ENCODE data around the gene SUSD2.

- TF ChIP-seq POLR2AphosphoS5 (IDR thresholded peaks at IDR 0.05) = no peak
- TF ChIP-seq POLR2A (IDR thresholded peaks at IDR 0.05) = no peak
Measured at GRCh38 chr22:24219750-24220149, 38.5 kb downstream of the SUSD2 start.
